Small intestine (tissue), 7 donors: ENCODE results near the gene PCDH15. TPM values are rescaled to one million over a fixed set of nuclear protein-coding genes. Genes with fewer than 3 reads are reported as not detected.

ENCODE experiments used
- DNase-seq, 2 donors: peaks; one replicate each; pipeline versions ENCODE4 v3.0.0 to v3.0.0-alpha.2; 2013
- FAIRE-seq: peaks from 2 replicates; lab custom pipeline; 2012; peaks lifted over from hg19 to GRCh38; lab: Jason Lieb, UNC
- H3K27ac ChIP-seq, 3 donors: one replicate each; pipeline ENCODE4 v1.5.1; 2013; ENCODE audit warnings: low read length in 2 of 3, mild to moderate bottlenecking in 2 of 3, control low read depth in 1 of 3, inconsistent platforms in 1 of 3, low read depth in 1 of 3, moderate library complexity in 1 of 3
- H3K27me3 ChIP-seq, 3 donors: one replicate each; pipeline ENCODE4 v1.6.1; 2013; ENCODE audit warnings: low read length in 3 of 3, inconsistent platforms in 1 of 3; ENCODE audit not compliant: control insufficient read depth in 3 of 3, insufficient read depth in 3 of 3
- H3K36me3 ChIP-seq, 3 donors: one replicate each; pipeline ENCODE4 v1.6.1; 2013; ENCODE audit warnings: low read length in 3 of 3, inconsistent platforms in 1 of 3, low read depth in 1 of 3, mild to moderate bottlenecking in 1 of 3, moderate library complexity in 1 of 3; ENCODE audit not compliant: control insufficient read depth in 3 of 3, insufficient read depth in 2 of 3
- H3K4me1 ChIP-seq, 3 donors: one replicate each; pipeline ENCODE4 v1.6.1; 2013; ENCODE audit warnings: low read length in 2 of 3, inconsistent platforms in 1 of 3, low read depth in 1 of 3, mild to moderate bottlenecking in 1 of 3, moderate library complexity in 1 of 3; ENCODE audit not compliant: control insufficient read depth in 3 of 3, insufficient read depth in 2 of 3
- H3K4me3 ChIP-seq, 3 donors: one replicate each; pipeline ENCODE4 v1.5.1; 2013; ENCODE audit warnings: low read length in 3 of 3, control low read depth in 1 of 3, inconsistent platforms in 1 of 3, low read depth in 1 of 3, mild to moderate bottlenecking in 1 of 3, moderate library complexity in 1 of 3
- H3K9me3 ChIP-seq, 2 donors: one replicate each; pipeline ENCODE4 v1.6.1; 2013; ENCODE audit warnings: low read depth in 1 of 2, low read length in 1 of 2; ENCODE audit not compliant: control insufficient read depth in 2 of 2, insufficient read depth in 1 of 2
- WGBS, 3 donors: extraction: QIAGEN DNeasy Blood & Tissue Kit; methylation state at CpG; one replicate each; pipeline ENCODE4 v1.1.7; 2013; 5-methylcytosine and 5-hydroxymethylcytosine counted together
- polyA plus RNA-seq, 4 donors: library from polyadenylated mRNA; stranded (reverse) in 3 of 4; unstranded in 1 of 4; fragments of 200-250 nt in 3 of 4; fragments of 120-200 nt in 1 of 4; gene quantifications; one replicate each; pipeline versions ENCODE4 v1.2.1 to v1.2.3, GENCODE V29; 2013
- donor health status: healthy with polysubstance abuse.
- donor health status: control.
- donor health status: control.
- donor health status: Bipolar disorder and iron deficiency.
- donor health status: healthy.

Gene PCDH15
- polyA plus RNA-seq, 4 donors, result 0.12 to 0.21 TPM; not detected in 2

GRCh38 chr10:54194806-54195205 lies 606.2 kb downstream of the PCDH15 start:
- H3K27me3 ChIP-seq, result no peaks in the 10 kb centered on the region
- no peaks in the 10 kb centered on the region for H3K9me3 ChIP-seq
- no peak overlapping the region for H3K4me3 ChIP-seq
- H3K36me3 ChIP-seq, result no peaks in the 10 kb centered on the region
- H3K4me1 ChIP-seq, result no peaks in the 10 kb centered on the region
- H3K27ac ChIP-seq, result no peak overlapping the region
- FAIRE-seq (no peak), DNase-seq (no peak)

GRCh38 chr10:54159924-54160323 lies 641.1 kb downstream of the PCDH15 start:
- H3K27ac ChIP-seq, result no peak overlapping the region
- DNase-seq (no peak), FAIRE-seq (no peak)
- H3K9me3 ChIP-seq, result no peaks in the 10 kb centered on the region
- no peaks in the 10 kb centered on the region for H3K27me3 ChIP-seq
- no peak overlapping the region for H3K4me3 ChIP-seq
- no peaks in the 10 kb centered on the region for H3K4me1 ChIP-seq
- H3K36me3 ChIP-seq, result no peaks in the 10 kb centered on the region

GRCh38 chr10:54148508-54148907 lies 652.5 kb downstream of the PCDH15 start:
- Histone ChIP-seq H3K27me3 (no peaks in the 10 kb centered on the region), H3K36me3 (no peaks in the 10 kb centered on the region), H3K4me1 (no peaks in the 10 kb centered on the region), H3K4me3 (no peak overlapping the region), H3K9me3 (no peaks in the 10 kb centered on the region), H3K27ac (no peak overlapping the region)
- no peak for FAIRE-seq
- 55 to 77% (median 64%) methylated on average over 2 of the region's 2 CpGs for WGBS, 3 donors
- DNase-seq, result no peak

GRCh38 chr10:54139819-54140428 lies 661.1 kb downstream of the PCDH15 start:
- Histone ChIP-seq H3K9me3 (peaks cover 0 to 5% of the 10 kb centered on the region in 2 donors), H3K27ac (no peak overlapping the region), H3K36me3 (no peaks in the 10 kb centered on the region), H3K4me3 (no peak overlapping the region), H3K27me3 (no peaks in the 10 kb centered on the region), H3K4me1 (no peaks in the 10 kb centered on the region)
- DNase-seq (no peak), FAIRE-seq (no peak)

GRCh38 chr10:54137396-54137795 lies 663.6 kb downstream of the PCDH15 start:
- WGBS, 3 donors, result 76 to 92% (median 89%) methylated on average over 2 of the region's 2 CpGs

GRCh38 chr10:54133203-54133602 lies 667.8 kb downstream of the PCDH15 start:
- no peak overlapping the region for H3K4me3 ChIP-seq
- H3K27me3 ChIP-seq, result no peaks in the 10 kb centered on the region
- H3K9me3 ChIP-seq, result no peaks in the 10 kb centered on the region
- H3K36me3 ChIP-seq, result no peaks in the 10 kb centered on the region
- DNase-seq (peak in 1 of 2 donors; percentile 1), FAIRE-seq (no peak)
- no peak overlapping the region for H3K27ac ChIP-seq
- 15 to 30% (median 27%) methylated on average over 3 of the region's 3 CpGs for WGBS, 3 donors
- H3K4me1 ChIP-seq, result no peaks in the 10 kb centered on the region

More at GRCh38 chr10:54137396-54137795, 663.6 kb downstream of the PCDH15 start:
- Histone ChIP-seq H3K27me3 (no peaks in the 10 kb centered on the region), H3K36me3 (no peaks in the 10 kb centered on the region), H3K27ac (no peak overlapping the region), H3K4me1 (no peaks in the 10 kb centered on the region), H3K9me3 (peaks cover 0 to 5% of the 10 kb centered on the region in 2 donors), H3K4me3 (no peak overlapping the region)
- FAIRE-seq (no peak), DNase-seq (no peak)

- FAIRE-seq (no peak), DNase-seq (no peak)
- no peak overlapping the region for H3K4me3 ChIP-seq
- no peaks in the 10 kb centered on the region for H3K36me3 ChIP-seq
- H3K27ac ChIP-seq, result no peak overlapping the region
- 81 to 84% (median 83%) methylated on average over 6 of the region's 6 CpGs for WGBS, 3 donors
- H3K27me3 ChIP-seq, result no peaks in the 10 kb centered on the region
- H3K4me1 ChIP-seq, result no peaks in the 10 kb centered on the region
- H3K9me3 ChIP-seq, result no peaks in the 10 kb centered on the region
These were observed 669.2 kb downstream of the PCDH15 start for GRCh38 chr10:54131833-54132232.

- no peaks in the 10 kb centered on the region for H3K4me1 ChIP-seq
- no peaks in the 10 kb centered on the region for H3K27me3 ChIP-seq
- DNase-seq, result no peak
- WGBS, 3 donors, result 63 to 65% (median 64%) methylated on average over 6 of the region's 6 CpGs
- no peaks in the 10 kb centered on the region for H3K9me3 ChIP-seq
- H3K4me3 ChIP-seq, result no peak overlapping the region
- FAIRE-seq, result no peak
- H3K27ac ChIP-seq, result no peak overlapping the region
- no peaks in the 10 kb centered on the region for H3K36me3 ChIP-seq
These were observed 670.6 kb downstream of the PCDH15 start for GRCh38 chr10:54130394-54130793.

- FAIRE-seq (no peak), DNase-seq (no peak)
- Histone ChIP-seq H3K9me3 (no peaks in the 10 kb centered on the region), H3K27ac (no peak overlapping the region), H3K27me3 (no peaks in the 10 kb centered on the region), H3K36me3 (no peaks in the 10 kb centered on the region), H3K4me1 (no peaks in the 10 kb centered on the region), H3K4me3 (no peak overlapping the region)
- 58 to 73% (median 62%) methylated on average over 3 of the region's 3 CpGs for WGBS, 3 donors
These were observed 675.8 kb downstream of the PCDH15 start for GRCh38 chr10:54125098-54125747.
